GM12878 (cell line): ENCODE results near the gene DLG2. TPM values are rescaled to one million over a fixed set of nuclear protein-coding genes. Genes with fewer than 3 reads are reported as not detected.

ENCODE experiments used
- ATAC-seq: fragments of 200-7000 bp; cut with Tn5 transposase; 3 replicates; pipeline ENCODE4 v1.9.1; 2020; ENCODE audit warnings: mild to moderate bottlenecking, moderate library complexity
- BruUV-seq: library from RNA; stranded (reverse); fragments of 400-500 nt; replicated peaks from 2 replicates; lab custom pipeline; 2021; lab: Mats Ljungman, UMichigan
- CTCF ChIA-PET: fragments of 300-600 bp; sonication (Branson Sonifier 250); formaldehyde crosslinking; extraction: SDS; loops from one replicate; lab custom pipeline; 2021; ENCODE audit warnings: inconsistent platforms; lab: Yijun Ruan, JAX
- POLR2A ChIA-PET: fragments of 350-600 bp; formaldehyde crosslinking; extraction: SDS; loops from one replicate; lab custom pipeline; 2021; ENCODE audit warnings: inconsistent platforms; lab: Charles Lee
- RAD21 ChIA-PET: fragments of 300-600 bp; sonication (Branson Sonifier 250); formaldehyde crosslinking; loops from one replicate; lab custom pipeline; 2023; ENCODE audit warnings: antibody characterized with exemption; ENCODE audit not compliant: unreplicated experiment; lab: Charles Lee
- SMC1A ChIA-PET: fragments of 300-600 bp; sonication (Branson Sonifier 250); formaldehyde crosslinking; loops from one replicate; lab custom pipeline; 2023; ENCODE audit not compliant: unreplicated experiment, uncharacterized antibody; lab: Charles Lee
- DNase-seq: peaks from one replicate; pipeline ENCODE4 v3.0.0-alpha.2; 2011; ENCODE audit warnings: low read depth, low spot score
- FAIRE-seq: peaks from 3 replicates; lab custom pipeline; 2011; peaks lifted over from hg19 to GRCh38; lab: Jason Lieb, UNC
- H2AFZ ChIP-seq: 2 replicates; pipeline ENCODE4 v1.6.0; 2011; ENCODE audit warnings: low read depth, low read length, control low read depth; ENCODE audit not compliant: control insufficient read depth
- H3K27ac ChIP-seq: 2 replicates; pipeline ENCODE4 v1.5.1; 2011; ENCODE audit warnings: control low read depth; ENCODE audit not compliant: control insufficient read depth, insufficient read depth
- H3K27me3 ChIP-seq, 2 experiments: replicated peaks in 1 of 2; 2 replicates each; pipeline versions ENCODE4 v1.6.0 to v1.6.1; 2011; ENCODE audit warnings: low read length in 1 of 2; ENCODE audit not compliant: control insufficient read depth in 2 of 2, insufficient read depth in 2 of 2
- H3K36me3 ChIP-seq, 2 experiments: 2 replicates each; pipeline ENCODE4 v1.5.1; 2011; ENCODE audit warnings: low read length in 1 of 2; ENCODE audit not compliant: control insufficient read depth in 2 of 2, insufficient read depth in 2 of 2
- H3K4me1 ChIP-seq: 2 replicates; pipeline ENCODE4 v1.6.1; 2011; ENCODE audit warnings: mild to moderate bottlenecking, low read length, moderate library complexity, mixed read lengths; ENCODE audit not compliant: control insufficient read depth, insufficient read depth
- H3K4me2 ChIP-seq: 2 replicates; pipeline ENCODE4 v1.6.0; 2011; ENCODE audit warnings: control low read depth; ENCODE audit not compliant: control insufficient read depth, insufficient read depth
- H3K4me3 ChIP-seq: fragments of 200-600 bp; sonication (generic); 2 replicates; pipeline ENCODE4 v1.5.1; 2016
- H3K79me2 ChIP-seq: 2 replicates; pipeline ENCODE4 v1.6.0; 2011; ENCODE audit warnings: low read length; ENCODE audit not compliant: control insufficient read depth, insufficient read depth
- H3K9ac ChIP-seq: 2 replicates; pipeline ENCODE4 v1.8.0; 2011; ENCODE audit warnings: low read length, control low read depth, mixed read lengths; ENCODE audit not compliant: control insufficient read depth, insufficient read depth
- H3K9me3 ChIP-seq: replicated peaks from 3 replicates; pipeline ENCODE4 v1.5.1; 2011; ENCODE audit warnings: mild to moderate bottlenecking, low read length; ENCODE audit not compliant: control insufficient read depth, insufficient read depth
- H4K20me1 ChIP-seq: 2 replicates; pipeline ENCODE4 v1.6.0; 2011; ENCODE audit not compliant: control insufficient read depth, insufficient read depth
- DPF2 ChIP-seq: fragments of 450-650 bp; IDR thresholded peaks from 2 replicates; pipeline ENCODE4 v1.6.1; 2017; ENCODE audit warnings: mild to moderate bottlenecking
- E2F4 ChIP-seq: IDR thresholded peaks from 2 replicates; pipeline ENCODE4 v1.6.1; 2012; ENCODE audit warnings: low read depth, low read length, improper control_type of control experiment
- LARP7 ChIP-seq: fragments of 450-650 bp; IDR thresholded peaks from 2 replicates; pipeline ENCODE4 v1.6.1; 2017; ENCODE audit warnings: mild to moderate bottlenecking
- NBN ChIP-seq: fragments of 450-650 bp; IDR thresholded peaks from 2 replicates; pipeline ENCODE4 v1.6.1; 2016
- NRF1 ChIP-seq: conservative IDR thresholded peaks from 2 replicates; pipeline ENCODE4 v1.6.1; 2011; ENCODE audit warnings: mild to moderate bottlenecking, low read depth, low read length, improper control_type of control experiment
- RELB ChIP-seq: fragments of 450-650 bp; IDR thresholded peaks from 2 replicates; pipeline ENCODE4 v1.6.1; 2017; ENCODE audit warnings: low read depth, mild to moderate bottlenecking, moderate library complexity
- TAF1 ChIP-seq: IDR thresholded peaks from 2 replicates; pipeline ENCODE4 v1.6.1; 2011; ENCODE audit warnings: mild to moderate bottlenecking, low read depth, low read length, borderline replicate concordance
- WGBS: methylation state at CpG from one replicate; pipeline ENCODE4 v1.1.6; 2016; ENCODE audit warnings: low lambda C conversion rate; ENCODE audit not compliant: insufficient replicate concordance, insufficient coverage; ENCODE audit errors: missing lambda C conversion rate; 5-methylcytosine and 5-hydroxymethylcytosine counted together
- in situ Hi-C: fragments of 300-500 bp; cut with MboI; formaldehyde crosslinking; loops from 9 replicates; pipeline ENCODE4 v1.14.3; 2018; ENCODE audit warnings: mixed read lengths
- intact Hi-C: fragments of 100-400 bp; cut with micrococcal nuclease; formaldehyde crosslinking; loops from one replicate; pipeline ENCODE4 v1.14.2; 2022; ENCODE audit not compliant: unreplicated experiment
- polyA plus RNA-seq, 11 experiments: library from polyadenylated mRNA; depleted of rRNA in 4 of 11; unstranded in 6 of 11; stranded (reverse) in 5 of 11; fragments of >200 nt; fragmentation: Nextera tagmentation in 4 of 11; fragmentation: Illumina TruSeq in 1 of 11; extraction: Ambion mirVana in 4 of 11; extraction: Trizol in 1 of 11; gene quantifications; 1 replicate in 1 of 11; 2 replicates in 10 of 11; pipeline versions ENCODE4 v1.2.1 to v1.2.3, GENCODE V29; 2011 to 2016; ENCODE audit warnings: inconsistent platforms in 2 of 11, missing spikeins in 2 of 11, low read depth in 1 of 11
- total RNA-seq, 4 experiments: library from RNA; depleted of rRNA in 3 of 4; stranded (reverse); fragments of >200 nt in 3 of 4; fragmentation: Illumina TruSeq in 1 of 4; extraction: Trizol in 1 of 4; gene quantifications; 2 replicates each; pipeline versions ENCODE4 v1.2.1 to v1.2.3, GENCODE V29; 2013 to 2021
- TF ChIP-seq, protein P1 (sequence below): fragments of 450-650 bp; IDR thresholded peaks from 2 replicates; pipeline ENCODE4 v1.6.1; 2018; ENCODE audit warnings: mild to moderate bottlenecking, low read depth, moderate library complexity; ENCODE audit not compliant: partially characterized antibody
- TF ChIP-seq, protein P2 (sequence below): fragments of 450-650 bp; IDR thresholded peaks from 2 replicates; pipeline ENCODE4 v1.6.1; 2017; ENCODE audit warnings: mild to moderate bottlenecking

Gene DLG2
- total and polyA plus RNA-seq, 10 of the 15 experiments (the other 5 are each of a cell fraction or from before 2014, with no cell fraction given): 0.09 to 0.98 (median 0.35) TPM

DNA sequence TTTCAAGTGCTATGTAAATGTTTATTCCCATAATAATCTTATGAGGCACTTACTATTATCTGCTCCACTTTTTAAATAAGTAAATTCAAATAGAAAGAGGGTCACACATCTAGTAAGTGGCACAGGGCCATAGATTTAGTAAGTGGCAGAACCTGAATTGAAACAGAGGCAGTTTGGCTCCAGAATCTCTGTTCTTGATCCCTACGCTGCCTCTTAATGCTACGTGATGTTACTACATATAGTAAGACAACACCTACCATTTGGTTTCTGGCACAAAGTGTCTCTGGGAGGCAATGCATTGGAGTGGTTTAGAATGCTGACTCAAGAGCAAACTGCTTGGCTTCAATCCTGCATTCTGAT is 1018.3 kb downstream of the DLG2 start:
- 55% methylated on average over 2 of the region's 2 CpGs for WGBS
- in situ Hi-C loops (no loop called here), intact Hi-C loops (no loop called here)
- H3K36me3 ChIP-seq: no peaks in the 10 kb centered on the region
- no peak for ATAC-seq
- RAD21 ChIA-PET: no interaction called here
- BruUV-seq: no TSS peak
- CTCF ChIA-PET: no interaction called here
- no peak overlapping the region for H3K4me2 ChIP-seq
- H3K79me2 ChIP-seq: no peaks in the 10 kb centered on the region
- TF ChIP-seq RELB: no peak
- no peak for TF ChIP-seq TAF1
- TF ChIP-seq DPF2: no peak
- TF ChIP-seq NBN: no peak
- TF ChIP-seq, protein P1, sequence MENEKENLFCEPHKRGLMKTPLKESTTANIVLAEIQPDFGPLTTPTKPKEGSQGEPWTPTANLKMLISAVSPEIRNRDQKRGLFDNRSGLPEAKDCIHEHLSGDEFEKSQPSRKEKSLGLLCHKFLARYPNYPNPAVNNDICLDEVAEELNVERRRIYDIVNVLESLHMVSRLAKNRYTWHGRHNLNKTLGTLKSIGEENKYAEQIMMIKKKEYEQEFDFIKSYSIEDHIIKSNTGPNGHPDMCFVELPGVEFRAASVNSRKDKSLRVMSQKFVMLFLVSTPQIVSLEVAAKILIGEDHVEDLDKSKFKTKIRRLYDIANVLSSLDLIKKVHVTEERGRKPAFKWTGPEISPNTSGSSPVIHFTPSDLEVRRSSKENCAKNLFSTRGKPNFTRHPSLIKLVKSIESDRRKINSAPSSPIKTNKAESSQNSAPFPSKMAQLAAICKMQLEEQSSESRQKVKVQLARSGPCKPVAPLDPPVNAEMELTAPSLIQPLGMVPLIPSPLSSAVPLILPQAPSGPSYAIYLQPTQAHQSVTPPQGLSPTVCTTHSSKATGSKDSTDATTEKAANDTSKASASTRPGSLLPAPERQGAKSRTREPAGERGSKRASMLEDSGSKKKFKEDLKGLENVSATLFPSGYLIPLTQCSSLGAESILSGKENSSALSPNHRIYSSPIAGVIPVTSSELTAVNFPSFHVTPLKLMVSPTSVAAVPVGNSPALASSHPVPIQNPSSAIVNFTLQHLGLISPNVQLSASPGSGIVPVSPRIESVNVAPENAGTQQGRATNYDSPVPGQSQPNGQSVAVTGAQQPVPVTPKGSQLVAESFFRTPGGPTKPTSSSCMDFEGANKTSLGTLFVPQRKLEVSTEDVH: no peak
- no peak for TF ChIP-seq E2F4
- no peak for TF ChIP-seq LARP7
- no peak for TF ChIP-seq NRF1
- TF ChIP-seq, protein P2, sequence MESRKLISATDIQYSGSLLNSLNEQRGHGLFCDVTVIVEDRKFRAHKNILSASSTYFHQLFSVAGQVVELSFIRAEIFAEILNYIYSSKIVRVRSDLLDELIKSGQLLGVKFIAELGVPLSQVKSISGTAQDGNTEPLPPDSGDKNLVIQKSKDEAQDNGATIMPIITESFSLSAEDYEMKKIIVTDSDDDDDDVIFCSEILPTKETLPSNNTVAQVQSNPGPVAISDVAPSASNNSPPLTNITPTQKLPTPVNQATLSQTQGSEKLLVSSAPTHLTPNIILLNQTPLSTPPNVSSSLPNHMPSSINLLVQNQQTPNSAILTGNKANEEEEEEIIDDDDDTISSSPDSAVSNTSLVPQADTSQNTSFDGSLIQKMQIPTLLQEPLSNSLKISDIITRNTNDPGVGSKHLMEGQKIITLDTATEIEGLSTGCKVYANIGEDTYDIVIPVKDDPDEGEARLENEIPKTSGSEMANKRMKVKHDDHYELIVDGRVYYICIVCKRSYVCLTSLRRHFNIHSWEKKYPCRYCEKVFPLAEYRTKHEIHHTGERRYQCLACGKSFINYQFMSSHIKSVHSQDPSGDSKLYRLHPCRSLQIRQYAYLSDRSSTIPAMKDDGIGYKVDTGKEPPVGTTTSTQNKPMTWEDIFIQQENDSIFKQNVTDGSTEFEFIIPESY: no peak
- no peaks in the 10 kb centered on the region for H3K27me3 ChIP-seq
- H4K20me1 ChIP-seq: no peaks in the 10 kb centered on the region
- no peak overlapping the region for H2AFZ ChIP-seq
- FAIRE-seq: no peak
- SMC1A ChIA-PET: no interaction called here
- H3K9ac ChIP-seq: no peak overlapping the region
- DNase-seq: no peak
- H3K4me3 ChIP-seq: no peak overlapping the region
- no peaks in the 10 kb centered on the region for H3K4me1 ChIP-seq
- no peaks in the 10 kb centered on the region for H3K9me3 ChIP-seq
- POLR2A ChIA-PET: no interaction called here
- H3K27ac ChIP-seq: no peak overlapping the region
